ENCODE results near the gene SNX17. TPM values are rescaled to one million over a fixed set of nuclear protein-coding genes. Genes with fewer than 3 reads are reported as not detected.

SNX17 gene
- 100 to 1,000 TPM in 2 of 3 donors, 10 to 100 TPM in 1; 96.3 to 107 (median 100) TPM for total RNA-seq
- 97.5 TPM for total RNA-seq (2013)

GRCh38 chr2:27370026-27370815 is at the start of gene SNX17, which contains the start of gene EIF2B4:
Gene SNX17, plus strand, starts transcription at chr2:27370616. Its CDS starts 128 bp downstream, at chr2:27370744.
Gene EIF2B4, minus strand, starts transcription at chr2:27370338. Its CDS starts 24 bp downstream, at chr2:27370314.
- Histone ChIP-seq H3K4me3 (ENCODE audit: low read length) (peak within 1 kb of the TSS; percentile 93), H3K27me3 (ENCODE audit: control insufficient read depth, insufficient read depth, low read length) (no peaks in the 10 kb centered on the region), H3K9me3 (ENCODE audit: control insufficient read depth, insufficient read depth, low read length) (no peaks in the 10 kb centered on the region), H3K4me1 (ENCODE audit: control insufficient read depth, insufficient read depth, low read length) (peaks cover 34% of the 10 kb centered on the region), H3K27ac (ENCODE audit: low read length) (peak within 1 kb of the TSS; percentile 91), H3K36me3 (ENCODE audit: control insufficient read depth, insufficient read depth, low read length) (peaks cover 51% of the 10 kb centered on the region)
- peak; percentile 72 for TF ChIP-seq CTCF (IDR thresholded peaks at IDR 0.05)
- Mint-ChIP-seq H3K36me3 (peaks cover 7% of the 10 kb centered on the region), H3K4me1 (peaks cover 40 to 41% of the 10 kb centered on the region in 2 donors), H3K27me3 (ENCODE audit: low read depth in 2 of 2) (no peaks in the 10 kb centered on the region), H3K4me3 (peak within 1 kb of the TSS; percentile 94), H3K9me3 (no peaks in the 10 kb centered on the region), H3K27ac (peak within 1 kb of the TSS; percentile 92)
- under 1% methylated on average over 85 of the region's 85 CpGs for WGBS (ENCODE audit: insufficient coverage)
- intact Hi-C loops (cut with micrococcal nuclease): loop anchor here (1.0 to 5.0 kb wide), 6 partner anchors 10 to 117 kb away; partner anchors contain the start of genes GTF3C2, IFT172, NRBP1 and PPM1G
- DNase-seq: peak; percentile 99
- peak; percentile 89 to 97 (median 90) for ATAC-seq

- H3K4me1 ChIP-seq (ENCODE audit: control insufficient read depth, insufficient read depth, low read length): peaks cover 18% of the 10 kb centered on the region
- no peak overlapping the region for H3K4me3 ChIP-seq (ENCODE audit: low read length)
- intact Hi-C loops (cut with micrococcal nuclease): no loop called here
- ATAC-seq (no peak), DNase-seq (no peak)
- H3K36me3 ChIP-seq (ENCODE audit: control insufficient read depth, insufficient read depth, low read length): peaks cover 1% of the 10 kb centered on the region
- Mint-ChIP-seq H3K4me1 (peaks cover 18 to 23% of the 10 kb centered on the region in 2 donors), H3K36me3 (no peaks in the 10 kb centered on the region), H3K27me3 (ENCODE audit: low read depth in 2 of 2) (no peaks in the 10 kb centered on the region), H3K9me3 (no peaks in the 10 kb centered on the region), H3K27ac (peak overlapping the region; percentile 98 to 99), H3K4me3 (peak overlapping the region; percentile 17)
- H3K27me3 ChIP-seq (ENCODE audit: control insufficient read depth, insufficient read depth, low read length): no peaks in the 10 kb centered on the region
- H3K9me3 ChIP-seq (ENCODE audit: control insufficient read depth, insufficient read depth, low read length): no peaks in the 10 kb centered on the region
- no peak for TF ChIP-seq CTCF (IDR thresholded peaks at IDR 0.05)
- H3K27ac ChIP-seq (ENCODE audit: low read length): no peak overlapping the region
- WGBS (ENCODE audit: insufficient coverage): 88% methylated on average over 8 of the region's 8 CpGs
Observed at GRCh38 chr2:27320958-27321543, 49.4 kb upstream of the SNX17 start.

- DNase-seq (peak in 1 of 2 donors; percentile 29), ATAC-seq (peak; percentile 17 to 22 (median 22))
- peak overlapping the region; percentile 99 for H3K4me3 Mint-ChIP-seq
- H3K4me3 ChIP-seq (ENCODE audit: low read length): peak overlapping the region; percentile 79
- no peak for TF ChIP-seq CTCF (IDR thresholded peaks at IDR 0.05)
- H3K36me3 Mint-ChIP-seq: peaks cover 7% of the 10 kb centered on the region
- intact Hi-C loops (cut with micrococcal nuclease): no loop called here
- H3K4me1 Mint-ChIP-seq: peaks cover 18 to 23% of the 10 kb centered on the region in 2 donors
- 1% methylated on average over 10 of the region's 10 CpGs for WGBS (ENCODE audit: insufficient coverage)
- H3K27me3 ChIP-seq (ENCODE audit: control insufficient read depth, insufficient read depth, low read length): no peaks in the 10 kb centered on the region
- H3K9me3 Mint-ChIP-seq: no peaks in the 10 kb centered on the region
- H3K9me3 ChIP-seq (ENCODE audit: control insufficient read depth, insufficient read depth, low read length): no peaks in the 10 kb centered on the region
- H3K27ac Mint-ChIP-seq: peak overlapping the region; percentile 98 to 99
- peaks cover 18% of the 10 kb centered on the region for H3K4me1 ChIP-seq (ENCODE audit: control insufficient read depth, insufficient read depth, low read length)
- H3K27ac ChIP-seq (ENCODE audit: low read length): peak overlapping the region; percentile 88
- no peaks in the 10 kb centered on the region for H3K27me3 Mint-ChIP-seq (ENCODE audit: low read depth in 2 of 2)
- H3K36me3 ChIP-seq (ENCODE audit: control insufficient read depth, insufficient read depth, low read length): peaks cover 13% of the 10 kb centered on the region
Observed at GRCh38 chr2:27322301-27322765, 48.1 kb upstream of the SNX17 start.
